ENCODE data around the gene IGSF8.

The IGSF8 gene

DNA sequence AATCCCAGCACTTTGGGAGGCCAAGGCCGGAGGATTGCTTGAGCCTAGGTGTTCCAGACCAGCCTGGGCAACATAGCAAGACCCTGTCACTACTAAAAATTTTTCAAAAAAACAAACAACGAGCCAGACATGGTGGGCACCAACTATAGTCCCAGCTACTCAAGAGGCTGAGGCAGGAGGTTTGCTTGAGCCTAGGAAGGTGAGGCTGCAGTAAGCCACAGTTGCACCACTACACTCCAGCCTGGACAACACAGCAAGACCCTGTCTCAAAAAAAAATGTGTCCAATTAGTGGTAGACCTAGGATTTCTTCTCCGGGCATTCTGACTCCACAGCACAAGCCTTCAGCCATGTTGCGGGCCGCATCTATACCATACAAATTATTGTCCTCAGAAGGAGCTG, 6.7 kb upstream of the IGSF8 start:
- no peak for DNase-seq (ENCODE audit: low read depth)
- TF ChIP-seq, protein P1, sequence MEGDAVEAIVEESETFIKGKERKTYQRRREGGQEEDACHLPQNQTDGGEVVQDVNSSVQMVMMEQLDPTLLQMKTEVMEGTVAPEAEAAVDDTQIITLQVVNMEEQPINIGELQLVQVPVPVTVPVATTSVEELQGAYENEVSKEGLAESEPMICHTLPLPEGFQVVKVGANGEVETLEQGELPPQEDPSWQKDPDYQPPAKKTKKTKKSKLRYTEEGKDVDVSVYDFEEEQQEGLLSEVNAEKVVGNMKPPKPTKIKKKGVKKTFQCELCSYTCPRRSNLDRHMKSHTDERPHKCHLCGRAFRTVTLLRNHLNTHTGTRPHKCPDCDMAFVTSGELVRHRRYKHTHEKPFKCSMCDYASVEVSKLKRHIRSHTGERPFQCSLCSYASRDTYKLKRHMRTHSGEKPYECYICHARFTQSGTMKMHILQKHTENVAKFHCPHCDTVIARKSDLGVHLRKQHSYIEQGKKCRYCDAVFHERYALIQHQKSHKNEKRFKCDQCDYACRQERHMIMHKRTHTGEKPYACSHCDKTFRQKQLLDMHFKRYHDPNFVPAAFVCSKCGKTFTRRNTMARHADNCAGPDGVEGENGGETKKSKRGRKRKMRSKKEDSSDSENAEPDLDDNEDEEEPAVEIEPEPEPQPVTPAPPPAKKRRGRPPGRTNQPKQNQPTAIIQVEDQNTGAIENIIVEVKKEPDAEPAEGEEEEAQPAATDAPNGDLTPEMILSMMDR (IDR thresholded peaks at IDR 0.05; ENCODE audit: low read depth, low read length, missing control alignments) = no peak
- H3K4me3 ChIP-seq (ENCODE audit: low read depth, low read length) = no peak overlapping the region

DNA sequence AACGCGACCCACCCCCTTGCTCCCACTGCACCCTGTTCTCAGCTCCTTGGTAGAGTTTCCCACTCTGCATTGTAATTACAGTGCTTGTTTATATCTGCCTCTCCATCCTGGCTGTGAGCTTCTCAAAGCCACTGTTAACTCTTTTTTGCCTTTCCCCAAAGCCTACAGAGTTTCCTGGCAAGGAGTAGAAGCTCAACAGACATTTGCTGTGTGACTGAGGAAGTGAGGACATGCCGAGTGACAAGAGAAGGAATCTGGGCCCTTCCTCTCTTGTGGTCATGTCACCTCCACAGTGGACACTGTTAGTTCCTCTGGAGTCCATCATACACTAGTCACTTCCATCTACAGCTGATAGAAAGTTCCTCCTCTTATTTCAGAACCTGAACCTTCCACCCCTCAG, 6.1 kb upstream of the IGSF8 start:
- no peak overlapping the region for H3K4me3 ChIP-seq (ENCODE audit: low read depth, low read length)
- TF ChIP-seq, protein P1 (IDR thresholded peaks at IDR 0.05; ENCODE audit: low read depth, low read length, missing control alignments) = no peak
- DNase-seq (ENCODE audit: low read depth) = no peak

DNA sequence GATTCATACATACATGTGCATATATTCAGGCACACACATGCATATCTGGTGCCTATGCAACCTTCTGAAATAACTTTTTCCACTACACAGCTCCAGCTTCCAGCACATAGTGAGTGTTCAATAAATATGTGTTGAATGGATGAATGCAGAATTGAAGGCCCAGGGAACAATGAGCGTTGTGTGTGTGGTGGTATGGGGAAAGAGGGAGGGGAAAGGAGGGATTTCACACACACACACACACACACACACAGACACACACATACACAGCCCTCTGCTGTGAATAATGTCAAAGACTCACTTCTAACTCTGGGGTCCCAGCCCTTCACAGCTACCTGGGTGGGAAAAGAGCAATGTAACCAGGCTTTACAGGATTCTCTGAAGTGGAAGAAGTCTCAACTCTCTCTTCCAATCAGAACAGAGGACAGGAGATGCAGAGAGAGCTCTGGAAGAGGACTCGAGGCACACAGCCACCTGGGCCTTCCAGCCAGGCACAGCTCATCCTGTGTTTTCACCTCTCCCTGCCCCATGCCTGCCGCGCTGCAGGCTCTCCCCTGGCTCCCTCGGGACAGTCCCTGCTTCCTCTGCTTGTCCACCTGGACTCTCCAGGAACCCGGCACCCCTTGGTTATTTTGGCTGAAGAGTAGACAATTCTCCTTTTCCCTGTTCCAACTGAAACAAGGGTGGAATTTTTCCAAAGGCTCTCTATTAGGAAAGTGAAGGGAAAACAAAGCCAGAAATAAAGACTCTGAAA, 5.4 kb upstream of the IGSF8 start:
- DNase-seq (ENCODE audit: low read depth) = no peak
- TF ChIP-seq, protein P1 (IDR thresholded peaks at IDR 0.05; ENCODE audit: low read depth, low read length, missing control alignments) = no peak
- no peak overlapping the region for H3K4me3 ChIP-seq (ENCODE audit: low read depth, low read length)

DNA sequence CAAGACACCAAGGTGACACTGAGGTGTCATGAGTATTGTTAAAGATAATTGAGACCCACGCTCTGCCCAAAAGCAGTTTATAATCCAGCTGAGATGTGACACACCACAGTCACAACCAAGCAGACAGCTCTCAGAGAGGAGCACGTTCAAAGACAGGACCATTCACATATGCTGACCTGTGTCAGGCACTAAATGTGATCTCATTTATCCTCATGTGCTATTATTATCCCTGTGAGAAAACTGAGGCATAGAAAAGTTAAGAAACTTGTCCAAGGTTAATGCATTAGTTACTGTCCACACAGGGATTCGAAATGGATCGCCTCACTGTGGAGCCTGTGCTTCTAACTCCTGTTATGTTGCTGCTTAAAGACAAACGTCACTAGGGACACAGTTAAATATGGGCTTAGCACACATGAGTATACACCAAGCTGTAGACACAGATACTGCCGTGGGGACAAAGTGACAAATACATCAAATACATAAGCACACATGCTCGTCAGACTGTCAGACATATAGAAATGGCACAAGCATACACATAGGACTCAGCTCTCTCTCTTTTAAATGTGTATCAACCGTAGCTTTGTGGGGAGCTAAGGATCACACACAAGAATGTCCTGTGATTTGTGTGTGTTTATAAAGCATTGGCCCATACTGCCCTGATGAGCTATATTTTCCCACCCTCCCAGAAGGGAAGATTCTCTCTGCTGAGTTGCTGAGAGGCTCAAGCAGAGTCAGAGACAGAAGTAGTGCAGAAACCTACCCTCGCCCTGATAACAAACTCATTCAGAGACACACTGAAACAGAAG, 3.5 kb upstream of the IGSF8 start:
- H3K4me3 ChIP-seq (ENCODE audit: low read depth, low read length) = no peak overlapping the region
- TF ChIP-seq, protein P1 (IDR thresholded peaks at IDR 0.05; ENCODE audit: low read depth, low read length, missing control alignments) = no peak
- DNase-seq (ENCODE audit: low read depth) = no peak

DNA sequence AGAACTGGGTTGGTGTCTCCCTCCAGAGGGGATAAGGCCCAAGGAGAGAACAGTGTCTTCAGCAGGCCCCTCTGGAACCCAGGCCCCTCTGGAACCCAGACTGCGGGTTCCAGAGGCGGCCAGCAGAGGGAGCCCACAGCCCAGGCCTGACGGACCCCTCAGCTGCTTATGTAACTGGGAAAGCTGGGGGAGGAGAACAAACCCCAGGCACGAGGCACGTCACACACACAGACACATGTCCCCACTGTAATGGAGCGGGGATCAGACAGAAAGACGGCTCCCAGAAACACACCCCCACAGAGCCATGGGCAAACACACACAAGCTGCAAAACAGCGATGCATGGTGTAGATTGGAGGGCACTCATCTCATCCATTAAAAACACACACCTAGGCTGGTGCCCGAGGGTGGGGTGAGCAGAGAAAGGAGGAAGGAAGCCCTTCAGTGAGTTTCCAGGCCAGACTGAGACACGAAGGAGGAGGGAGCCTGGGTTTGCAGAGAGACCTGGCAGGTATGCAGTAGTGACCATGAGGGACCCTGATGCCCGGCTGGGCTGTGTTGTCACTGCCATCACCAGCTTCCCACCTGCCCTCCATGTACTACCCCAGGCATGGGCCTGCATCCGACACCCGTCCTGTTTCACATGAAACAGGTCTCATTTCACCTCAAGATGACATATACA, 2.8 kb upstream of the IGSF8 start:
- peak; percentile 43 for DNase-seq (ENCODE audit: low read depth)
- H3K4me3 ChIP-seq (ENCODE audit: low read depth, low read length) = no peak overlapping the region
- TF ChIP-seq, protein P1 (IDR thresholded peaks at IDR 0.05; ENCODE audit: low read depth, low read length, missing control alignments) = peak; percentile 97

DNA sequence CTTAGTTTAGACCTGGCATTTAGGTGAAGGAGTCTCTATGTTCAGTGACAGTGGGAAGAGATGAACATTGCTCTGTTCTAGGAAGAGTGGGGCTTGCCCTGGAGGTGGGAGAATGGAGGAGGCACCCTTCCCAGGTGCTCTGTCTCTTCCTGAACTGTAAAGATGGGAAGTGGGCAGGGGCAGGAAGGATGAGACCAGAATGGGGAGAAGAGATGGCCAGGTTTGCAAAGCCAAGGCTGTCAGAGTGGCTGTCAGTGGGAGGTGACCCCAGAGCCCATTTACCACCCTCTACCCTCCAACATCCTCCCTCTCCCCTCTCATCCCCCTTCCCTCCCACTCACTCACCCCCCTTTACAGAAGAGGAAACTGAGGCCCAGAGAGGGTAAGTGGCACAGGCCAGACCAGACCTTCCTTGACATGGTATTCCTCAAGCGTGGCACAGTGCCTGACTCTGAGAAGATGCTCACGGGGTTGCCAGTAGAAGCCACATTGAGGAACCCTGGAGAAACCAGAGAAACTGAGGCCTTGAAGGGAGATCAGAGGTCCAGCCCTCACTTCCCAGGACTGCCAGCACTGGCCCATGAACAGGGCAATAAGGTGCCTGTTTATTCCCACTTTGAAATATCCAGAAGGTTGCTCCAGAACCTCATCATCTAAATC, 1.4 kb upstream of the IGSF8 start:
- TF ChIP-seq, protein P1 (IDR thresholded peaks at IDR 0.05; ENCODE audit: low read depth, low read length, missing control alignments) = no peak
- DNase-seq (ENCODE audit: low read depth) = no peak
- no peak overlapping the region for H3K4me3 ChIP-seq (ENCODE audit: low read depth, low read length)
